Brain pericyte (primary cell): ENCODE data around the gene NSUN6.
A peak's percentile ranks its signal among the peaks of the same experiment; 100 is the strongest.
"Not testable (repeated sequence)": the region's sequence is repeated elsewhere in the genome, so short reads cannot be mapped to it uniquely, and the experiment has no call there.

ENCODE experiments used
- DNase-seq: peaks from one replicate; pipeline ENCODE4 v3.0.0-alpha.2; 2012; ENCODE audit warnings: low read depth, low spot score

NSUN6 gene

DNA sequence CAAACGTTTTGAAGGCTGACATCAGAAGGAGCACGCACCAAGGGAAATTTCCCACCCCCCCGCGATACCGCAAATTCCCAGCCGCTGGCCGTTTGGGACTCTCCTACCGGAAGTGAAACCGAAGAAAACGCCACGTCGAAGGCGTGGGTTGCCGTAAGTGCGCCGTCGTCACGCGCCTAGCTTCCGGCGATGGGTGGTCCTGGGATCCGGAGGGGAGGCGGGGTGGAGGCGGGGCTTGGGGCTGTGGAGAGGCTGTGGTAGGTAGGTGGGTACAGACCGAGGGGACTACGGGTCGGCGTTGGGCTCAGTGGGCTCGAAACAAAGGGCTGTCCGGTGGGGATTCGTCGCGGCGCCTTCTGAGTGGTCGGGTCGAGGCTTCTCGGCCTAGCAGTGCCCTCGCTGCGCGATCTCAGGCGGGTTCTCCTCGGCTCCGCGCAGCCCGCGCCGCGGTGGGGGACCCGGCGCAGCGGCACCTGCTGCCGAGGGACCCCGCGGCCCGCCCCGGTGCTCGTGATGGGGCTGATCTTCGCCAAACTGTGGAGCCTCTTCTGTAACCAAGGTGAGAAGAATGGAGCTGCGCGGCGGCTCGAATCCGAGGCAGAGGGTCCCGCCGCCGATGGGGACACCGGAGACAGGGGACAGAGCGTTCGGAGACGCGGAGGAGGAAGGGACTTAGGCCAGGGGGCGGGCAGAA lies 7.9 kb upstream of the NSUN6 start, which contains the start of gene ARL5B:
Gene ARL5B, plus strand, starts transcription at position 307 of the 694 bp plus-strand sequence. Its CDS starts 207 bp downstream, at position 514.
- DNase-seq, result peak; percentile 93

DNA sequence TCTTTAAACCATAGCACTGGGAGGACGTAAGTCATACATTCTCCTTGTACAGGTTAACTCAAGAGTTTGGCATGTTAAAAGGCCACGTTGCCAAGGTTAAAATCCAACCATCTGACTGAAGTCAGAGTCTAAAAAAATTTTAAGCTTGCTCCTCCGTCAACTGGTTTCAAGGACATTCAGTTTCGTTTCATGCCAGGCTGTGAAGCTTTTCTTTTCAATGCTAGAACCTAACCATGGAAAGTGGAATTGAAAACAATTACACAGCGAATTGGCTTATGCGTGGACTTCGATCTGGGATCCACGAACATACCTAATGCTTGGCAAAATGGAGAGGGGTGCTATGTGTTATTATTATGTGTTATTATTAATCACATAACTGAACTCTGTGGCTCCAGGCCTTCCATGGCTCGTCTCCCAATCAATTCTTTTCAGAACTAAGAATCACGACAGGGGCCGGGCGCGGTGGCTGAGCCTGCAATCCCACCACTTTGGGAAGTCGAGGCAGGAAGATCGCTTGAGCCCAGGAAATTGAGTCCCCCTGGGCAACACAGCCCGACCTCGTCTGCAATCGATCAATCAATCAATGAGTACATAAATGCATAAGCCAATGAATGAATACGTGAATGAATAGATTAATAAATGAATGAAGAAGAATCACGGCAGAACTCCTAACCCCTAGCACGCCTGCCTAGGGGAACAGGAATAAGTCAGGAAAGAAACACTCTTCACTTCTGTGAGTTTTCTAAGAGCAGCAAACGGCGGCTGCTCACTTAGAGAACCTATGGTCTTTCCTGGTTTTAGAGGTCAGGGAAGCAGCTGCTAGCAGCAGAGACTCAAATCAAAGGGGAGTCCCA lies 7.1 kb upstream of the NSUN6 start:
- DNase-seq, result no peak

DNA sequence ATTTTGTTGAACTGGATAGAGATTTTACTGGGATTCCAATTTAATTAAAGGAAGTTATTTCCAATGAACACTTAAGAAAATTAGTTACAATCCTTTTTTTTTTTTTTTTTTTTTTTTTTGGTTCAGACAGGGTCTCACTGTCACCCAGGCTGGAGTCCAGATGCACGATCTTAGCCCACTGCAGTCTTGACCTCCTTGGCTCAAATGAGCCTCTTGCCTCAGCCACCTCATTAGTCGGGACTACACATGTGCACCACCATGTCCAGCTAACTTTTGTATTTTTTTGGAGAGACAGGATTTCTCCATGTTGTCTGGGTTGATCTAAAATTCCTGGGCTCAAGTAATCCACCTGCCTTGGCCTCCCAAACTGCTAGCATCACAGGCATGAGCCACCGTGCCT lies 5.3 kb upstream of the NSUN6 start:
- no peak for DNase-seq

DNA sequence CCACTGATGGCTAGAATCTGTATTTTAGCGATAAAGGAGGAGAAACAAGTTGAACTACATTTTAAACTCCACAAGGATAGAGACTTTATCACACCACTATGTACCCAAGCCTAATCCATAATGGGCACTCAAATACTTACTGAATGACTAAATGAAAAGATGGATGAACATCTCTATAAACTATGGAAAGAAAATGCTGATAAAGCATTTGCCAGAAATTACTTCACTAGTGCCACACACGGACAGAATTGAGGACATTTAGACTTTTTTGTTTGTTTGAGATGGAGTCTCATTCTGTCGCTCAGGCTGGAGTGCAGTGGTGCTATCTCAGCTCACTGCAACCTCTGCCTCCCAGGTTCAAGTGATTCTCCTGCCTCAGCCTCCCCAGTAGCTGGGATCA lies 1.7 kb upstream of the NSUN6 start:
- DNase-seq, result no peak

DNA sequence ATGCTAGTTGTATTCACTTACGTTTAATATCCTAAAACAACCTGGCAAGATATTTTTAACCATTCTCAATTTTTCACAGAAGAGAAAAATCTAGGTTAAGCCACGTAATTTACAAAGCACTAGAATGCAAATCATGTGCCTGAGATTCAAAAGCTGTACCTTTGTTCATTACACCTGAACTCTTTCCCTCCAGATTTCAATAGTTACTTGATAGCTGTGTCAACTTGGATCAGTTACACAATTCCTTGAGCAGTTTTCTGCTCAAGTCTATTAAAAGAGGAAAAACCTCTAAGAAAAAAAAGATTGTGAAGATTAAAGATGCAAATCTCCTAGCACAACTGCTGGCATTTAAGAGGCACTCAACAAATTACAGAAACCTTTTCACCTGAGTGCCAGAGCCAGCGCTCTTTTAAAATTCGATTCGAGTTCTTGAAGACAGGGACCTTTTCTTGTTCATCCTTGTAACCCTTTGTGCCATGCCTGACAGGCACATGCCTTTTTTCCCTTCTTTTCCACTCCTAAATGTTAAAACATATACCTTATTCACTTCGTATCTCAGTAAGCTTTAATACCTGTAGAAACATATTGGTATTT lies 886 bp downstream of the NSUN6 start:
- DNase-seq, result no peak

DNA sequence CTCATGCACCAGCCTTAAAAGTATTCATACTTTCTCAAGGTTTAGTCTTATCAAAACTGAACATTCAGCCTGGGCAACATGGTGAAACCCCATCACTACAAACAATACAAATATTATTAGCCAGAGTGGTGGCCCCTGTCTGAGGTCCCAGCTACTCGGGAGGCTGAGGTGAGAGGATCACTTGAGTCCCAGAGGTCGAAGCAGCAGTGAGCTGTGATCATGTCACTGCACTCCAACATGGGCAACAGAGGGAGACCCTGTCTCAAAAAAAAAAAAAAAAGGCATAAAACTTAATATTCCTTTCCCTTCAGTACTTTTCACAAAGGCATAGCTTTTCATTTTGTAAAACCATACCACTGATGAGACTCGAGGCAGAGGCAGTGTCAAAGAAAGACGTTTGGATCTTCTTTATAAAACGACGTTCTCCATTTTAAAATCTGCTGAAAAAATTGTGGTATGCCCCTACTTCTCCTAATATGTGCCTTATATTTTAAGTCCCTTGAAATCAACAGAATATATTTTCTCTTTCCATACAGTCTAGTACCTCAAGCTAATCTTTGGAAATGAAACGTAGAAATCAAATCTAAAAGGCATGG lies 1.9 kb downstream of the NSUN6 start:
- no peak for DNase-seq

DNA sequence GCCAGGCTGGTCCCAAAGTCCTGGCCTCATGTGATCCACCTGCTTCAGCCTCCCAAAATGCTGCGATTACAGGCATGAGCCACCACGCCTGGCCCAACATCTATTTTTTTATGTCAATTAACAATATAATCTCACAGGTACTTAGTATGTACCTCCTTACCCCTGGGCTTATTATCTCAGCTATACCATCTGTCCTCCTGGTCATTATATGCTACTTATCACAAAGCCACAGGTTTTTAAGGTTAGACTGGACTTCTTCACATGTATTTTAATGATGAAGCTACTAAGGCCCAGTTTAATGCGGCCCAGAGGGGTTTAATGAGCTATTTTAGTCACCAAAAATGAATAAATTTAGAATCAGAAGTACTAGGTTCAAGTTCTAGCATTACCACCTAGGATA lies 3.4 kb downstream of the NSUN6 start:
- DNase-seq, result no peak

DNA sequence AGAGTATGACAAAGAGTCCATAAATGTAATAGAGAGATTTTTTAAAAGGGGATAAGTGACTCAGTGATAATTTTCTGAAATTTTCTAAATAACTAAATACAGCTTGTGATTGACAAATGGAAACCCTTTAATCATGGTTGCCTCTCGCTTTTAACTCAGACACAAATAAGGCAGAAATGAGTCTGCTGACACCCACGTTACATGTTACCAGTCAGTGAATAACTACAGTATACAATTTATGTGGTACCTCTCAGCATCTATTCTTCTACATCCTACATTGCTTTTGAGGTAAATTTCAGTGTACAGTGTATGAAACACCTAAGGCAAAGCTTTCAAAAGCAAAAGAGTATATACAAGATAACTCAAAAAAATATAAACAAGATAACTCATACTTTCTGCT lies 4.2 kb downstream of the NSUN6 start:
- no peak for DNase-seq

DNA sequence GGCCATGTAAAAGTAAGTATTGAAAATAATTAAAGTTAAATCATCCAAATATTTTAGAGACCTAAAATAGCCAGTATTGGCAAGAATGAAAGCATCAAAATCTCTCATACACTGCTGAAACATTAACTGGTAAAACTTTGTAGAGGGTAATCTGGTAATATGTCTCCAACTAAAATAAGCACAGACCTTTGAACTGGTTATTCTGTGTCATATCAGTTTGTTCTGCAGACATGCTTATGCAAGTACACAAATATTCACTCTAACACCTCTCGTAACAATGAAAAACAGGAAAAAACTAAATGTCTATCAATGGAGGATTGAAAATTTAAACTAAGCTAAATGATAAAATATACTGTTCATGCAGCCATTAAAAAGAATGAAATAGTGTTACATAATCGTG lies 11.7 kb downstream of the NSUN6 start:
- not testable (repeated sequence) for DNase-seq

DNA sequence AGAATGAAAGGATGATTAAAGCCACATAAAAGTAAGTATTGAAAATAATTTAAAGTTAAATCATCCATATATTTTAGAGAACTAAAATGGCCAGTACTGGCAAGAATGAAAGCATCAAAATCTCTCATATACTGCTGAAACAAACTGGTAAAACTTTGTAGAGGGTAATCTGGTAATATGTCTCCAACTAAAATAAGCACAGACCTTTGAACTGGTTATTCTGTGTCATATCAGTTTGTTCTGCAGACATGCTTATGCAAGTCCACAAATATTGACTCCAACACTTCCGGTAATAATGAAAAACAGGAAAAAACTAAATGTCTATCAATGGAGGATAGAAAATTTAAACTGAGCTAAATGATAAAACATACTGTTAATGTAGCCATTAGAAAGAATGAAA lies 14.0 kb downstream of the NSUN6 start:
- DNase-seq, result not testable (repeated sequence)

DNA sequence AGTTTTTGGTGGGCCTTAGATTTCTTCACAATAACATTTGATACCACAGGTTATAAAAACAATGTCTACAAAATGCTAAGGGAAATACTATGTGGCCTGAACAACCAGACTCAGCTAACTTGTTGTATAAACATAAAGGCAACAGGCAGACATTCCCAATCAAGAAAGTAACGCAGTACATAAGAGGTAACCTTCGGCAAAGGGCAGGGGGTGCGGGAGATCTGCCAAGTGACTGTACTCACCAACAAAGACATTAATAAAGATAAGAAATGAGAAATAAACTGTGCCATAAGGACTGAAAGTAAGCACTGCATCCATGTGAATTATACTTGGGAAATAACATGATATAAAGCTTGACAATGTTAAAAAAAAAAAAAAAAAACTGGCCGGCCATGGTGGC lies 15.4 kb downstream of the NSUN6 start:
- no peak for DNase-seq

DNA sequence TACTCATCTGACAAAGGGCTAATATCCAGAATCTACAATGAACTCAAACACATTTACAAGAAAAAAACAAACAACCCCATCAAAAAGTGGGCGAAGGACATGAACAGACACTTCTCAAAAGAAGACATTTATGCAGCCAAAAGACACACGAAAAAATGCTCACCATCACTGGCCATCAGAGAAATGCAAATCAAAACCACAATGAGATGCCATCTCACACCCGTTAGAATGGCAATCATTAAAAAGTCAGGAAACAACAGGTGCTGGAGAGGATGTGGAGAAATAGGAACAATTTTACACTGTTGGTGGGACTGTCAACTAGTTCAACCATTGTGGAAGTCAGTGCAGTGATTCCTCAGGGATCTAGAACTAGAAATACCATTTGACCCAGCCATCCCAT lies 18.9 kb downstream of the NSUN6 start:
- not testable (repeated sequence) for DNase-seq

DNA sequence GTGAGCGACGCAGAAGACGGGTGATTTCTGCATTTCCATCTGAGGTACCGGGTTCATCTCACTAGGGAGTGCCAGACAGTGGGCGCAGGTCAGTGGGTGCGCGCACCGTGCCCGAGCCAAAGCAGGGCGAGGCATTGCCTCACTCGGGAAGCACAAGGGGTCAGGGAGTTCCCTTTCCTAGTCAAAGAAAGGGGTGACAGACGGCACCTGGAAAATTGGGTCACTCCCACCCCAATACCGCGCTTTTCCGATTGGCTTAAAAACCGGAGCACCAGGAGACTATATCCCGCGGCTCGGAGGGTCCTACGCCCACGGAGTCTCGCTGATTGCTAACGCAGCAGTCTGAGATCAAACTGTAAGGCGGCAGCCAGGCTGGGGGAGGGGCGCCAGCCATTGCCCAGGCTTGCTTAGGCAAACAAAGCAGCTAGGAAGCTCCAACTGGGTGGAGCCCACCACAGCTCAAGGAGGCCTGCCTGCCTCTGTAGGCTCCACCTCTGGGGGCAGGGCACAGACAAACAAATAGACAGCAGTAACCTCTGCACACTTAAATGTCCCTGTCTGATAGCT lies 23.9 kb downstream of the NSUN6 start:
- peak; percentile 22 for DNase-seq

DNA sequence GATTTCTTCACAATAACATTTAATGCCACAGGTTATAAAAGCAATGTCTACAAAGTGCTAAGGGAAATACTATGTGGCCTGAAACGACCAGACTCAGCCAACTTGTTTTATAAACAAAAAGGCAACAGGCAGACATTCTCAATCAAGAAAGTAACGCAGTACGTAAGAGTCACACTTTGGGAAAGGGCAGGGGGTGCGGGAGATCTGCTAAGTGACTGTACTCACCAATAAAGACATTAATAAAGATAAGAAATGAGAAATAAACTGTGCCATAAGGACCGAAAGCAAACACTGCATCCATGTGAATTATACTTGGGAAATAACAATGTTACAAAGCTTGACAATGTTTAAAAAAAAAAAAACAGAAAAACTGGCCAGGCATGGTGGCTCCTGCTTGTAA lies 25.5 kb downstream of the NSUN6 start:
- no peak for DNase-seq

DNA sequence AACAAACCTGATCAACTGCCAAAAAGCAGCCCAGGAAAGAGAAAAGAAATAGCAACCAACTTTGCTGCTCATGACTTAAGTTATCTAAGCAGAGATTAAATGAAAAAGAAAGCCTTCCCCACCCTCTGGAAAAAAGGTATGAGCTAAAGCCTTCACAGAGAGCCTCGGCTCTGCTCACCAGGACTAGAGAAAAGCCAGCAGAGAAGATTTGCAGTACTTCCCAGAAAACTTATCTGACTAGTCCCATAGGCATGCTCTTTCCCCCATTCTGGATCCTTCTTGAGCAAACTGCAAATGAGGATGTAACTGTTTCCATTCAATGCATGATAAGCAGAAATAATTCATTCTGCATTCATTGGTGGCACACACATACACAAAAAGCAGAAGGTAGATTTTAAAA lies 27.7 kb downstream of the NSUN6 start:
- not testable (repeated sequence) for DNase-seq

DNA sequence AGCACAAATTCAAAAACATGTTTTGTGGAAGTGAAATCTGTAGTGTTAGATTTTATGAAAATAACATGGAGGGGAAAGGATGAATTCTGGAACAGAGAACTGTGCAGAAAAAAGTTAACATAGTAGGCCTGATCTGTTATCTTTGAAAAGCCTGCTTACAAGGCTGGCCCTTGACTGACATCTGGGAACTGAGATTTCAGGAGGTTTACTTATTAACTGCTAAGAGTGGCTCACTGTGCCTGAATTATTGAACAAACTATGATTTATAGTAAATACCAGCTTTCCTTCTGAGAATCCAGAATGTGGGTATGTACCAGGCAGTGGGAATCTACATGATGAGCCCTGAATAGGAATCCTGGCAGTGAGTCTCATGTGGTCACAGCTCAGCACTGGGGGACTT lies 30.5 kb downstream of the NSUN6 start:
- DNase-seq, result no peak

DNA sequence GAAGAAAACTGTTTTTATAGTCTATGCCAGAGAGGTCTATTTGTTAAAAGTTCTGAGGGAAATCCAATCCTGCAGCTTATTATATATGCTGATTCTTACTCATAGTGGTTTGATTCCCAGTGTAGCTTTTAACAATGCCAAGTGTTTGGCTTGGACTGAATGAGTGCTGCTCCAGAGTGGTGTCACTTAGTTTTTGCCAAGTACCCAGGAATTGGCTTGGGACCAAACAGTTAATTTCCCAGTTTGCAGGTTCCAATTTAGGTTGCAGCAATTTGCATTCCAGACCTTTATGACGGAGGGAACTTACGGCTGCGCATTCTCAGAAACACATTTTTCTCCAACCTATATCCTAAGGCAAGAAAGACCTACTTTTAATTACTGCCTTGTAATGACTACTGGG lies 32.4 kb downstream of the NSUN6 start:
- DNase-seq, result no peak

DNA sequence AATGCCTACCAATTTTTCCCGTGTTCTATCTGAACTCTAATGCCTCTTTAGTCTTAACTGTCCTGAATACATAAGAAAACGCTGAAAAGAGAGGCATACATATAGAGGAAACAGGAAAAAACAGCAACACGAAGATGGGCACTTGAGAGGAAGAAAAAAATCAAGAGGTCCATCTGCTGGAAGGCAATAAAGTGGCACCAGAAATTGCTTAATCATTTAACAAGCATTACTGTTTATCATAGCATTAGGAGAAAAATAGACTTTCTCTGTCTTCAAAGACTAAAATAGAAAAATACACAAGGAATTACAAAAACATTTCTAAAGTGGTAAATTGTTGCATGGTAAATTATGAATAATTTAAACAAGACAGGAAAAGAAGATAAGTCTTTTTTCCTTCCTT lies 35.0 kb downstream of the NSUN6 start:
- no peak for DNase-seq

DNA sequence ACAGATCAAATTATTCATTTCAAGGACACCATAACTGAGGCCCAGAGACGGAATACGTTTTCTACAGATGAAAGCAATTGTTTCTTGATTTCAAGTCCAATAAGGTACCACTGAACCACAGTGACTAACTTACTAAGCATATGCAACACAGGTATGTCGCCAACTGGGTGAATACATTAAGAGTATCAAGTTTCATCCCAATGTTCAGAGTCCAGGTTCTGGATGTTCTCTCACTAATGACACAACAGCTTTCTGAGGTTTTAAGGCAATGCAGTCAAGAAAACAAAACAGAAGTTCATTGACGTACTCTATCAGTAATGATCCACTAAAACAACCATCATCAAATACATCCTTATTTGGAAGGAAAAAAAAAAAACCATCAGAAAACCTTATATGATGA lies 35.8 kb downstream of the NSUN6 start:
- DNase-seq, result no peak

DNA sequence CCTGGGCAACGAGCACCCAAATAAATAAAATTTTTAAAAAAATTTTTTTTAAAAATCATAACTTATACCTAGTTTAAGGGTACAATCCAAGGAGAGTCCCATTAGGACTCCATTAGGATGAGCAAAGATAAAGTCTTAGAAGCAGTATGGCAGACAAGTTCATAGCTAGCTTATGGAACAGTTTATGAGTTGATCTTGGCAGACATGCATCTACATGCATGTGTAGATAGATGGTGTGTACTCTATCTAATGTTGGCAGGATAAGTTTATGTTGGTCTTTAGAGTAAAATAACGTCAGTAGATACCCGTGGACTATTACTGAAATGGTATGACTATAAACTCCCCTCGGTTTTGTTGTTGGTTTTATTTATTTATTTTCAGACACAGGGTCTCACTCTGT lies 40.2 kb downstream of the NSUN6 start:
- no peak for DNase-seq

DNA sequence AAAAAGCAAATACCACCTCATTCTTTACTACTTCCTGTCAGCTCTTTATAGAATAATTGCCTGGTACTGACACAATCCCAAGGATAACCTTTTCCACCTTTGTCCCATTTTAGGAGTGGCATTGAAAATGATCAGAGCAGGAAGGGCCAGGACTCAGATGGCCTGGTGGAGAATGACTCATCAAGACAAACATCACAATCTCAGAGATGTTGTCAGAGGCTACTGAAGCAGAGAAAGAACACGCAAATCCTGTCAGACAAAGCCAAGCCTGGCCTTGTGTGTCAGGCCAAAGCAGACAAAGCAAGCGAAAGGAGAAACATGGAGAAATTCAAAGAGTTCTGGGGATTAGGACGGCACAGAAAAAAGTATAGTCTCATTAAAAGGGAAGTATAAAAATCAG lies 40.9 kb downstream of the NSUN6 start:
- DNase-seq, result peak; percentile 33

DNA sequence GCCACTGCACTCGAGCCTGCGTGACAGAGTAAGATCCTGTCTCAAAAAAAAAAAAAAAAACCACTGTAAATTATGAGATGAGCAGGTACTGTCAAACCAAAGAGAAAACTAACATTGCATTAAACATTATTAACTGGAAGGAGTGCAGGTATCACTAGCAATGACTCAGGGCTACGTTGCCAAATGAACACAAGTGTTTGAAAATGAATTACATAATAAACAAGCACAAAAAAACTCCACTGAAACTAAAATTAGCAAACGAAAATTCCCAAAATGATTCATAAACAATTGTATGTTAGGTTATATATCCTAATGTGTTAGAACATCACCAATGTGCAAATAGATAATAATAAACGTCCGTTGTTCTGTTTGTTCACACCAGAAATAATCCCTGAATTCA lies 42.8 kb downstream of the NSUN6 start:
- no peak for DNase-seq
